Progenitor cell of endocrine pancreas (in vitro differentiated cells): ENCODE measurements around the gene PEMT. TPM values are rescaled to one million over a fixed set of nuclear protein-coding genes. Genes with fewer than 3 reads are reported as not detected.

ENCODE experiments used
- DNase-seq: peaks from one replicate; pipeline ENCODE4 v3.0.0; 2021; ENCODE audit warnings: low spot score; ENCODE audit not compliant: unreplicated experiment
- H3K27ac Mint-ChIP-seq: 2 replicates; pipeline ENCODE4 v1.8.0; 2021; ENCODE audit warnings: mild to moderate bottlenecking, moderate library complexity, mixed read lengths
- H3K27me3 Mint-ChIP-seq: 2 replicates; pipeline ENCODE4 v1.8.0; 2021; ENCODE audit warnings: mixed read lengths
- H3K36me3 Mint-ChIP-seq: 2 replicates; pipeline ENCODE4 v1.8.0; 2022; ENCODE audit warnings: mixed read lengths; ENCODE audit not compliant: insufficient read depth
- H3K4me1 Mint-ChIP-seq: 2 replicates; pipeline ENCODE4 v1.8.0; 2021; ENCODE audit warnings: low read depth, mixed read lengths
- H3K4me3 Mint-ChIP-seq: 2 replicates; pipeline ENCODE4 v1.8.0; 2021; ENCODE audit warnings: low read depth, mild to moderate bottlenecking, moderate library complexity, mixed read lengths
- H3K9me3 Mint-ChIP-seq: 2 replicates; pipeline ENCODE4 v1.8.0; 2021; ENCODE audit warnings: low read depth, mixed read lengths
- CTCF ChIP-seq: fragments of 200-600 bp; sonication (generic); IDR thresholded peaks from one replicate; pipeline ENCODE4 v1.5.0; 2021; ENCODE audit warnings: antibody characterized with exemption, mild to moderate bottlenecking; ENCODE audit not compliant: unreplicated experiment
- total RNA-seq: library from RNA; stranded (reverse); gene quantifications from 2 replicates; pipeline ENCODE4 v1.2.1, GENCODE V29; 2021

PEMT gene
- total RNA-seq, 1 donor from 2014 or later, result 67.0 TPM

- Mint-ChIP-seq H3K4me3 (no peak overlapping the region), H3K36me3 (no peaks in the 10 kb centered on the region), H3K27me3 (no peaks in the 10 kb centered on the region), H3K27ac (no peak overlapping the region), H3K4me1 (peaks cover 3% of the 10 kb centered on the region), H3K9me3 (no peaks in the 10 kb centered on the region)
- peak; percentile 84 for TF ChIP-seq CTCF
- peak; percentile 80 for DNase-seq
Observed at GRCh38 chr17:17568772-17569195, 22.7 kb downstream of the PEMT start.

- TF ChIP-seq CTCF, result no peak
- Mint-ChIP-seq H3K36me3 (no peaks in the 10 kb centered on the region), H3K27ac (no peak overlapping the region), H3K4me3 (no peak overlapping the region), H3K9me3 (no peaks in the 10 kb centered on the region), H3K4me1 (peaks cover 3% of the 10 kb centered on the region), H3K27me3 (no peaks in the 10 kb centered on the region)
- no peak for DNase-seq
Observed at GRCh38 chr17:17567631-17568030, 23.9 kb downstream of the PEMT start.

- TF ChIP-seq CTCF, result no peak
- Mint-ChIP-seq H3K4me3 (no peak overlapping the region), H3K9me3 (no peaks in the 10 kb centered on the region), H3K27ac (no peak overlapping the region), H3K36me3 (no peaks in the 10 kb centered on the region), H3K4me1 (peaks cover 3% of the 10 kb centered on the region), H3K27me3 (no peaks in the 10 kb centered on the region)
- DNase-seq, result no peak
Observed at GRCh38 chr17:17566896-17567513, 24.5 kb downstream of the PEMT start.

GRCh38 chr17:17565471-17566339 is 25.8 kb downstream of the PEMT start:
- no peak overlapping the region for H3K4me3 Mint-ChIP-seq
- no peak for DNase-seq
- no peaks in the 10 kb centered on the region for H3K36me3 Mint-ChIP-seq
- H3K9me3 Mint-ChIP-seq, result no peaks in the 10 kb centered on the region
- no peaks in the 10 kb centered on the region for H3K27me3 Mint-ChIP-seq
- TF ChIP-seq CTCF, result no peak
- peak overlapping the region; percentile 52 for H3K27ac Mint-ChIP-seq
- no peaks in the 10 kb centered on the region for H3K4me1 Mint-ChIP-seq

GRCh38 chr17:17564896-17565295 is 26.6 kb downstream of the PEMT start:
- H3K27ac Mint-ChIP-seq, result peak overlapping the region; percentile 52
- H3K27me3 Mint-ChIP-seq, result no peaks in the 10 kb centered on the region
- H3K4me1 Mint-ChIP-seq, result no peaks in the 10 kb centered on the region
- H3K4me3 Mint-ChIP-seq, result no peak overlapping the region
- no peak for DNase-seq
- no peak for TF ChIP-seq CTCF
- H3K9me3 Mint-ChIP-seq, result no peaks in the 10 kb centered on the region
- H3K36me3 Mint-ChIP-seq, result no peaks in the 10 kb centered on the region
